Measurements from ENCODE around the gene UBAC1. TPM values are rescaled to one million over a fixed set of nuclear protein-coding genes. Genes with fewer than 3 reads are reported as not detected.

Gene UBAC1
- total RNA-seq, 1 donor from 2014 or later: 35.5 TPM

DNA sequence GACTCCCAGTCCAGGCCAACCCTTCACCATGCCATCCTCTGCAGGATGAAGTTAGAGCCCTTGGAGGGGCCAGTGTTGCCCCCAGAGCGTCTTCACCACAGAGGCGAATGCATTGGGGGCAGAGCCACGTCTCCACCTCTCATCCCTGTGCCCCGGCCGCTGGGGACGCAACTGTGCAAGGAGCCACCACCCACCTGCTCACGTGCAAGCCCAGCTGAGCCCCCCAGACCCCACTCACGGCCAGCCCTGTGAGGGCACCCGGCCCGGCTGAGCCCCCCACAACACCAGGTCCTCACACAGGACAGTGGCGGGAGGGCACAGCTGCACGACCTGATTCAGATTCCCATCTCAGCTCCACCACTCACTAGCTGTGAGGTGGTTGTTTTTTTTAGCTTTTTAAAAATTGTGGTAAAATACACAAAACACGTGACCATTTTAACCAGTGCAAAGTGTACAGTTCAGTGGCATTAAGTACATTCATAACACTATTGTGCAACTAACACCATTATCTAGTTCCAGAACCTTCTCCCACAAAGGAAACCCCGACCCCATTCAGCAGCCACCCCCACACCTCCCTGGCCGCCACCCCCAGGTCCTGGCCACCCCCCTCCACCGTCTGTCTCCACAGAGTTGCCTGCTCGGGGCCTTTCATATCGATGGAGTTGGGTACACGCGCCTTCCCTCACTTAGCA is 33.5 kb upstream of the UBAC1 start:
- no peak for FAIRE-seq
- DNase-seq (ENCODE audit: low spot score in 2 of 2): no peak

DNA sequence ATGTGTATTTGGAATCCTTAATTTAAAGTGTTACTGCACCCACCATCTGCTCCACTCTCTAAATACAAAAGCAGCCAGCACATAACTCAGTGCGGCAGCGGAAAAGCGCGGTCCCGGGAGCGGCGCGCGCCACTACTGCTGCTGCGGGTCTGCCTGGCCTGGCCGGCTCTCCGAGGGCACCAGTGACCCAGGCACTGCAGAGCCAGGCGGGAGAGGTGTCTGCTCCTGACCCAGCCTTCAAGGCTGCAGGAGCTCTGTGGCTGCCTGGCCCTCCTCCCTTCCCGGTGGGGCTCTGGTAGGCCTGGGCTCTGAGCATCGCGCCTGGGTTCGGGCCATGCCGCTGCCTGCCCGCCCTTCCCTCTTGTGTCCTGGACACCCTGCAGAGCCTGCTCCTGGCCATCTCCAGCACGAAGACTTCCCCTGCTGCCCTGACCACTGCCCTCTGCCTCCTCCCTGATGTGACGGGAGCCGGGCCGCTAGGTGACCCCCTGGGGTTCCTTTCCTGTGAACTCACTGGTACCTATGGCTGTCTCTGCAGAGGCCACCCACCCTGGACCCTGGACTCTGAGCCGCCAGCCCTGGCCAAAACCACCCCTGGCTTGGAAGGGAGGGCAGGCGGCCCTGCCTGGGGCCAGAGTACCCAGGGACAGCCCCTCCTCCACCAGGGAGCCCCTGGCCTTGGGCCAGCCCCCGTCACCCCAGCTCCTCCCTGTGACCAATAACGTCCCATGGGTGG is 32.8 kb upstream of the UBAC1 start:
- FAIRE-seq: no peak
- no peak for DNase-seq (ENCODE audit: low spot score in 2 of 2)

DNA sequence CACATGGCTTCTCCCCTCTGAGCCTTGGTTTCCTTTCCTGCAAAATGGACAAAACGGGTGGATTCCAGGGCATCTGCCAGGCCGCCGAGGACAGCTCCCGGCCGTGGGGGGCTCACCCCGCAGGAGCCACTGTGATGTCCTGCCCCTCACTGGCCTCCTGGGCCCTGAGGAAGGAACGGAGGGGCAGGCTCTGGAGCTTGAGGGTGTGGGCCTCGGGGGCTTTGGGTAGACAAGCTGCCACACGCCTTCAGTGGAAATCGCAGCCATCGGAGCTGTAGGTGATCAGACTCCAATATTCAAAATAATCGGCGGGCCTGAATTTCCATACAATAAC is 32.2 kb upstream of the UBAC1 start:
- no peak for FAIRE-seq
- DNase-seq (ENCODE audit: low spot score in 2 of 2): no peak

DNA sequence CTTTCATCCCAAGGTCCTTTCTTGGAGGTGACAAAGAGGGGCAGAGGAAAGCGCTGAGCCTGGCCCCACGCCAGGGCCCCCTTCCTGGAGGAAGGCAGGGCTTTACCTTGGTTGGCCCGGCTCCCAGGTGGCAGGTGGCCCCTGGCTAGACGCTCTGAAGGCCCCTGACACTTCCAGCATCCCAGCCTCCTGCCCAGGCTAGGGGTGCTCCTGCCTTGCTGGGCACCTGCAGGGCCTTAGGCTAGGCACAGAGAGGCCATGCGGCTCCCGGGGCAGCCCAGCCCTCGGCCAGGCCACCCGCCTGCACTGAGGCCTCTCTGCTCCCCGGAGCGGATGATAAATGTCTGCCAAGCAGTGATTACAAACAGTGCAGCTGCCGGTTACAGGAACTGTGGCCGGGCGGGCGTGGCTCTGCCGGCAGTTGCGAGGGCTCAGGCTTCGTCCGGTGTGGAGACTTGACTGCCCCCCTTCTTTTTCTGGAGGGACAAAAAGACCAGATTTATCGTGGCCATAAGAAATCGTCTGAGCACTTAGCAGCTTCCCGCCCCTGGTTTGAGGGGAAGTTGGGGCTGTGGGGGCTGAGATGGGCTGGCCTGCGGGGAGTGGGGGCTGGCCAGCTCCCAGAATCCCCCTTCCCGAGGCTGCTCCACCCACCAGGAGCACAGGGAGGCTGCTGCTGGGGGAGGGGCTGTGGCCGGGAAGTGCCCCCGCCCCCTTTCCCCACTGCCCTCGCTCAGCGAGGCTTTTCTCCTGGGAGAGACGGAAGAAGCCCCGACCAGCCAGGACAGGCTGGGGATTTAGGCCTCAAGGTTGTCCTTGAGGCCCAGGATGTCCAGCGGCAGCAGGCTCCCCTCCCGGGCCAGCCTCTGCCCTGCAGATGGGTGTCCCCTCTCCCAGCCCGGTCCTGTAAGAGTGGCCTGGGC is 31.6 kb upstream of the UBAC1 start:
- FAIRE-seq (no peak), DNase-seq (ENCODE audit: low spot score in 2 of 2) (peak in 1 of 2 donors; percentile 64)

DNA sequence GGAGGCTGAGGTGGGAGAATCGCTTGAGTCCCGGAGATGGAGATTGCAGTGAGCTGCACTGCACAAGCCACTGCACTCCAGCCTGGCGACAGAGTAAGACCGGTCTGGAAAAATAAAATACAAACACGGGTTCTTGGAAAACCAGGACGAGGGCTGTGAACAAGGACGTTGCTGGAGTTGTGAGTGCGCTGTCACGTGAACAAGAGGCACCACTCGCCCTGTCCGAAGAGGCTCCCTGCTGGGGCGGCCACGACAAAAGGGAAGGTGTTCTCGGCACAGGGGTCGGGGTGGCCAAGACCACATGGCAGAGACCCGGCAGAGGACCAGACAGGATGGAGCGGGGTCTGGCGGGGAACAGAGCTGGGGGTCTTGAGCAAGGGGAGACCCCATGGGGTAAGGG is 30.6 kb upstream of the UBAC1 start:
- FAIRE-seq: no peak
- DNase-seq (ENCODE audit: low spot score in 2 of 2): no peak

DNA sequence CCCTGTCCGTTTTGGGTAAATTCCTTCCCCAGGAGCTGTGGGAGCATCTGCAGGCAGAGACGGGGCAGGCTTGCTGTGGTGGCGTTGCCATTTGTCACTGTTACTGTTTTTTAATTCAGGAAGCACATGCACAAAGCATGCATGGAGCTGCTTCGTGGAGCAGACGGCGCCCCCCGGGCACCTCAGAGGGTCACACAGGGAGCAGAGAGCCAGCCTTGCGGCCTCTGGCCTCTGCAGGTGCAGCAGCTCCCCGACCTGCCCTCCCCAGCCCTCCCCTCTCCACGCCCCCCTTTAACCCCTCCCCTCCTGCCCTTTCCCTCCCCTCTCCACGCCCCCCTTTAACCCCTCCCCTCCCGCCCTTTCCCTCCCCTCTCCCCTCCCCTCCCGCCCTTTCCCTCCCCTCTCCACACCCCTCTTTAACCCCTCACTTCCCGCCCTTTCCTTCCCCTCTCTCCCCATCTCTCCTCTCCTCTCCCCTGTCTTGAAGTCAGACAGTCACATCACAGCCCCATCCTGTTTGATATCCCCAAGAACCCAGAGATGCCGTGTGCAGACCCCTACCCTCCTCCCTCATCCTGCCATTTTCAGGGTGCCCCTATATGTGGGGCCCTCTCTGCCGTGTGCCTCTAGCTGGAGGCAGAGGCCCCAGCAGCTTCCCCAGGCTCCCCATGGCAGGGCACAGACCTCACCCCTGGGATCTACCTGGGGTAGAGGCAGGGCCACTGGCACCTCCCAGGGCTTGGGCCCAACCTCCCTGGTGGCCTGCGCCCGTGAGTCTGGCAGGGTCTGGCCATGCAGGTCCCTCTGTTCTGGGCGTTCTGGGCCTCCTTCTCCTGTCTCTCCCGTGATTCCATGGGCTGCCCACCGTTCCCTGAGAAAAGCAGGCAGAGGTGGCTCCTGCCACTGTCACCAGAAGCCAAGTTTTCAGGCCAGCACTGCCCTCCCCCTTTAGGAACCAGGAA is 29.6 kb upstream of the UBAC1 start:
- FAIRE-seq: no peak
- DNase-seq (ENCODE audit: low spot score in 2 of 2): no peak

DNA sequence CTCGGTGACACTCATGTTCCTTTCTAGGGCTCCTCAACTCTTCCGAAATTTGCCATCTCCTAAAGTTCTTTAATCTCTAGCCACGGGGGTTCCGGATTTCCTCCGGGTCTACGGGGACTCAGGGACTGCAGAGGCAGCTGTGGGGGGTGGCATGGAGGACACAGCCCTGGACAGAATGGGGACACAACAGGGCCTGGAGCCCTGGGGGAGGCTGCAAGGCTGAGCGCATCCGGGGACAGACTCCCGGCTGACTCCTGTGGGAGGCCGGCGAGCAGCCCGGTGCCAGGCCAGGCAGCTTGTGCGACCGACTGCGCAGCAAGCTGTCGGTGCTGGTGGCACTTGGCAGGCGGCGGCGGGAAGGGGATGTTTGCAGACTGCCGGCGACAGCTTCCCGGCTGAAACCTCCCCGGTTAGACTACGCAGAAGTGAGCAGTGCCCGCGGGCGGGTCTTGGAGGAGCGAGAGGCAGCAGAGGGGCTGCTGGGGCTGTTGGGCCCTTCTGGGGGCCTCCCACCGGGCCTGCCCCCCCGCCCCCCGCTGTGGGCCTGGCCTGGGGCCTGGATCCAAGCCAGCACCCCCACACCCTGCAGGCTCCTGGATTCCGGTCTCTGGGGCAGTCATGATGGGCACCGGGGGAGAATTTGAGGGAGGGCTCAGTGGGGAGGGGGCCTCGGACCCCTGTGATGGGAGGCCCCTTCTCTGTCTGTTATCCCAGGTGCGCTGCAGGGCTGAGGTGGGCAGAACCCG is 28.7 kb upstream of the UBAC1 start:
- no peak for FAIRE-seq
- peak in 1 of 2 donors; percentile 66 for DNase-seq (ENCODE audit: low spot score in 2 of 2)

DNA sequence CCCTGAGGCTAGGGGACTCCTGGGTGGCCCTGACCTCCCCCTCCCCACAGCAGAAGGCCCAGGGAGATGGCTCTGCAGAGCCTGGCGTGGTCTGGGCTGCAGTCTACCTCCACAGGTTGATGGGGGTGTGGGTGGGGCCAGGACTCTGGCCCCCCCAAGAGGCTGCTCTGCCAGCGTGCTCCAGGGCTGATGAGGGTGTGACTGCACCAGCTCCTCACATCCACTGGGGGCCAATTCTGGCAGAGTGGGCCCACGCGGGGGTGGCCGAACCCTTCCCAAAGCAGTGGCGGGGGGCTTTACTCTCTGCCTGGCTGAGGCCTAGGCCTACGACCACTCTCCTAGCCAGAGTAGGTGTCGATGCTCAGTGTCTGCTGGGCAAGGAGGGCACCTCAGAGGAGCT is 28.0 kb upstream of the UBAC1 start:
- no peak for FAIRE-seq
- DNase-seq (ENCODE audit: low spot score in 2 of 2): no peak

DNA sequence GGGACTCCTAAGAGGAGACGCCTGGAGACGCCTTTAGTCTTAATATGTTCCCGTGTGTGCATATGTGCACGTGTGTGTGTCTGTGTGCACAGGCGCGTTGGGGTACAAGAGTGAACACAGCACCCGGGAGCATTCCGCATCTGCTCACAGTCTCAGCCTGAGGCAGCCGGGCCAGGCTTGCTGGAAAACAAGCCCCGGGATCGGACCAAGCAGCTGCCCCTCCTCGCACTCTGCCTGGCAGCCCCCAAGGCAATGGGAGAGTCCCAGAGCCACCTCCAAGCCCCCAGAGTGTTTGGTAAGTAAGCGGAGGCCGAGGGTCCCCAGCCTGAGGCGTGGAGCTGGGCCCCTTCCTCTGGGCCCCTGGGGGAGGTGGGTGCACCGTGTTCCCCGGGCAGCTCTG is 27.3 kb upstream of the UBAC1 start:
- DNase-seq (ENCODE audit: low spot score in 2 of 2): no peak
- no peak for FAIRE-seq

DNA sequence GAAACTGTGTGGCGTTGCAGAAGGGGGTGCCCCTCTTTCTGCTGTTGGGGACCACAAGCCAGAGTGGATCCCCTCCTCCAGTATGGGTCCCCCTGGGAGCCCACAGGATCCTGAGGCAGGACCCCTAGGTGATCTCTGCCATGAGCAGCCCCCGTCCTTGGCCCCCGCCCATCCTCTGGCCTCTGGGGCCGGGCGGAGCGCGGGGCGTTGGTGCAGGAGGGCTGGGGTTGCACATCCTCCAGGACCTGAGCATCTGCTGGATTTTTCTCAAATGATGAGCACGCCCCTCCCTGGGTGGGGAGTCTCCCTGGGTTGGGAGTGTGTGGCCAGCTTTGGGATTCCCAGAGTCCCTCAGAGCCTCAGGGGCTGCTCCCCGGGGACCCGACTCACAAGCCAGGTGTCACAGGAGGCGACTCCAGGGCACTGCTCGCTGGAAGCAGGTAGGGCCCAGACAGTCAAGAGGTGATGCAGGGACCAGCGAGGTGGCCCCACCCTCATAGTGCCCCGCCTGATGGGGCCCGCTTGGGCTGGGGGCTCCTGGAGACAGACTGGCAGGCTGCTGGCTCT is 26.7 kb upstream of the UBAC1 start:
- FAIRE-seq (no peak), DNase-seq (ENCODE audit: low spot score in 2 of 2) (no peak)

DNA sequence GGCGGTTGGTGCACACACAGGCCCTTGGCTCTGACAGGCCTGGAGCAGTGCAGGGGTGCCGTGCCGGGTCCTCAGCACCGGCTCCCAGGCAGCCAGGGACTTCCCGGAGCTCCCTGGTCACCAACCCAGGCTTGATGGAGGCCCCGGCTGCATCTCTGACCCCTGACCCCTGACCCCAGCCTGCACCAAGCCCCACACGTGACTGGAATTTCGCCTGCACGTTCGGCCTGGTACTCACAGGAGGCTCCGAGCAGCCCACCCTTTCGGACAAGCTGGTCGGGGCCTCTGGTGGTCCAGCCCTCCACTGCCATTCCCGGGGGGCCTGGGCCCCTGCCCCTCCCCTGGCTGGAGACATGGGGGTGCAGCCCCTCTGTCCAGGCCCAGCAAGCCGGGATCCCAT is 25.4 kb upstream of the UBAC1 start:
- no peak for FAIRE-seq
- no peak for DNase-seq (ENCODE audit: low spot score in 2 of 2)

DNA sequence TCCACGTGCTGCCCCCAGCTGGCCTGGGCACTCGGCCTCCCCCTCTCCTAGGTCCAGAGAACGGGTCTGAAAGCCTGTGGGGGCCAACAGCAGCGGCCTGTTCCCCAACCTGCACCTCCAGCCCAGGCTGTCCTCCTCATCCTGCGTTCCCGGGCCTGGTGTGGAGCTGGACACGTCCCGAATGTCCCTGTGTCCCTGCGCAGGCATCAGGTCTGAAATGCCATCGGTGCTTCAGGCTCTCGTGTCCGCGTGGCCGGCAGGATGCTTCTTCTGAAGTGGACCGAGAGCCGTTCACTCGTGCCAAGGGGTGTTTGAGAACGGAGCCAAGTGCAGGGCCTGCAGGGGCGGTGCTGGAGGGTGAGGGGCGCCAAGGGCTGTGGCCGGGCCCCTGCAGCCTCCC is 24.7 kb upstream of the UBAC1 start:
- FAIRE-seq: no peak
- no peak for DNase-seq (ENCODE audit: low spot score in 2 of 2)

DNA sequence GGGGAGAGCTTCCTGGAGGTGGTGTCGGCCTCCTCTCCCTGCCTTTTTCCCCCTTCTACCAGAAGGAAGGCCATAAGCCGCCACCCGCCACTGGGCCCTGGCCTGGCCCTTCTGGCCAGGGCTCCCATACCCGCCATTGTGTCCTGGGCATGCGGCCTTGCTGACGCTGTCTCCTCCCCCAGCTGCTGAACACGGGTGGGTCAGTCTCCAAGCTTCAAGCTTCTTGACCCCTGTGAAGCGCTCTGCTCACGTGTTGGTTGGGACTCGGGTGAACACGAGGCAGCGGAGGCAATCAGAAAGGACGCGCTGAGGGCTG is 24.2 kb upstream of the UBAC1 start:
- DNase-seq (ENCODE audit: low spot score in 2 of 2) (no peak), FAIRE-seq (no peak)

DNA sequence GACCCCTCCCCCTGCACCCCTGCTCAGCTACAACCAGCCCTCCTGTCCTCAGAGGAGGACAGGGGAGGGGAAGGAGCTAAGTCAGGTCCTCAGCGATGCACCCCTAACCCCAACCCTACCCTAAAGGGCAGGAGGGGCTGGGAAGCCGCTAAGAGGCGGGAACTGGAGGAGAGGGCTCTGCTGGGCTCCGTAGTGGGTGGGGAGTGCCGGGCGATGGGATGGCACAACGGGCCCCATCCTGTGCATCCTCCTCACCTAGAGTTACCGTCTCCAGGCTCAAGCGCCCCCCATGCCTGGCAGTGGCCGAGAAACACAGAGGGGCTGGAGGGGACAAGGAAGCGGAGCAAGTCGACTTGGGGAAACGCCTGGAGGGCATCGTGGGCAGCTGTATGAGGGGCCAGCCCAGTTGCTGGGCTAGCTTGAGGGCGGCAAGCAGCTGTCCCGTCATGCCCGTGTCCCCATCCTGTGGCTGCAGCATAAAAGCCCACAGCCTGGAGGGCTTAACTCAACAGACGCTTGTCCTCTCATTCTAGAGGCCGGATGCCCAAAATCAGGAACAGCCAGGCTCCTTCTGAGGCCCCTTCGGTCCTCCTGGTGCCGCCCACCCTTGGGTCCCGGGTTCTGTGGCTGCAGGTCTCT is 23.0 kb upstream of the UBAC1 start:
- FAIRE-seq: no peak

DNA sequence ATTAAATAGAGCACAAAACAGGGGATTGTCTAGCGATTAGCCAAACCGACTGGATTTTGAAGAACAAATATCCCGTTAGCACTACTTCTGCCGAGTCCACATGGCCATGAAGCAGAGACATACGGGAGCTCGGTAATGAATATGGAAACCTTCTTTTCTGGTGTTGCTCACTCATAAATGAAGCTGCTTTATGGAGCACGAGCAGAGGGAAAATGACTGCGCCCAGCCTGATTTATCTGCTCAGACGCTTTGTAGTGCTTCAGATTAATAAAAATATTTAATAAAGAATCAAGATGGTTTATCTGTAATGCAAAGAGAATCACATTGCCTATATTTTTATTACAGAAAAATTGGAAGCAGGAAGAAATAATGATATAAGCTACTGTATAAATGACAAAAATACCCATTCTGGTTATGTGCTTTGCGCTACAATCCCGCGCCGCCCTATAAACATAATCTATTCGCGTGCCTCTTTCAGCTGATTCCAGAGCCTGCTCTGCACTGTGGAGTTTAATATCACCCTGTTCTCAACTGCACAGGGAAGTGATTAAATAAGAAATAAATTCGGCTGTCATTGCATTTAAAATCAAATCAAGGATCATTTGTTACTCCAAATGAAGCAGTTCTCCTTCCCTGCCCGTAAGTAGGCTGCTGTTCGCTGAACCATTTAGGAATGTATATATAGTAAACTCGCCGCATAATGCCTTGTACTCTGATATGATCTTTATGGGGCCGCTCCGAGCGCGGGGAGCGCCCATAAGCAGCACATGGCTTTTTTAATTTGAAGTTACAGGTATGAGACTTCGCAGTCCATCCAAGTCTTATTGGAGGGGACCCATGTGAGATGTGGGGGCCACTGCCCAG is 22.3 kb upstream of the UBAC1 start:
- no peak for FAIRE-seq
- DNase-seq (ENCODE audit: low spot score in 2 of 2): no peak

More for the DNA sequence above, 23.0 kb upstream of the UBAC1 start:
- no peak for DNase-seq (ENCODE audit: low spot score in 2 of 2)

DNA sequence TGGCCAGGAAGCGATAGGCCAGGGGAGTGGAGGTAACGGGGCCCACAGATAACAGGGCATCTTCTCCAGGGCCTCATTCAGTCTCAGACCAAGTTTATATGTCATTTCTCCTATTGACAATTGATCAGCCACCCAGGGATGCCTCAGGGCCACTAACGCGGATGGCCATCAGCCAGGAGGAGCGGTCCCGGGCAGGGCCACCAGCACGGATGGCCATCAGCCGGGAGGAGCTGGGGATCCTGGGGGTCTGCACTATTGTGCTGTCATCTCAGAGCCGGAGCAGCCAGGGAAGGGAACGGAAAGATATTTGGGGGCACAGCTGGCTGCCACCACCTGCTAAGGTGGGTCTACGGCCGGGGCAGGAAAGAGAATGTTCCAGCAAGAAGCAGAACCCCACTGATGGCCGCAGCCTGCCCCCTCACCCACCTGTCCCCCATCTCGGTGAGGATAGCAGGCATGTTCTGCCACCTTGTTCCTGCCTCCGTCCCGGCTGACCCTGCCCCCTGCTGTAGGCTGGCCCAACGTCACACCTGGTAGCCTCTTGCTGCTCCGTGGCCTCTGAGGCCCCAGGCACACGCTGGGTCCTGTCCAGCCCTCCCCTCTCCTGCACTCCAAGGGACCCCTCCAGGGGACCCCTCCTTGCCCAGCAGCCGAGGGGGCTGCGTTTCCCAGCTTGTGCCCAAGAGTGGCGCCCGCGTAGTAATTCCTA is 21.5 kb upstream of the UBAC1 start:
- no peak for DNase-seq (ENCODE audit: low spot score in 2 of 2)
- no peak for FAIRE-seq

DNA sequence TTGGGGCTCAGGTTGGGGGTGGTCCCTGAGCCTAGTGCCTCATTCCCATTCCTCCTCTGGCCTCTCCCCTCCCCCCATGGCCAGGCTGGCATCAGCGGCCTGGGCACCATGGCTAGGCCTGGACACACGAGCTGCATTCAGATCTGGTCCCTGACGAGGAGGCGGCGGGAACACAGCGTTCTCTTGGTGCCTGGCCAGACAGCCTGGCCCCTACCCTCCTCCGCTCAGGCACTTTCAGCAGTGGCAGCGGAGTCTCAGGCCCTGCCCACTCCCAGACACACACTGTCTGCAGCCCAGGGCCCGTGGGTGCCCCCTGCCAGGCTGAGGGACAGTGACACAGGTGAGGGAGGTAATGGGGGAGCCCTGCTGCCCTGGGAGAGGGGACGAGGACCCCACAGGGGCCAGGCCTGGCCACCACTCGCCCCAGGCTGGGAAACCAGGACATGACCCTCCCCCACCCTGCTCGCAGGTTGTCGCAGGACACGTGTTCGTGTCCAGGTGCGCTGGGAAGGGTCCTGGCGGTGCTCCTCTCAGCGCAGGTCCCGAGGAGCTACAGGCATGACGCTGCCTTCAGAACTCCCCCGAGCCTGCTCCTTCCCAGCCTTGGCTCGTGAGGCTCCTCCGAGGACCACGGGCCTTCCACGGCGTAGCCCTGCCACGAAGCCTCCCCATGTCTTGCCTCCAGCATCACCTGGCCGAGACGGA is 19.9 kb upstream of the UBAC1 start:
- DNase-seq (ENCODE audit: low spot score in 2 of 2): peak; percentile 75
- FAIRE-seq: no peak

All from frontal cortex (tissue), 4 donors.